T-helper 22 cell (primary cell): ENCODE measurements around the gene SELENOP.

Source experiments
- DNase-seq: peaks from one replicate; pipeline ENCODE4 v3.0.0-alpha.2; 2020; ENCODE audit warnings: low read depth

The SELENOP gene

DNA sequence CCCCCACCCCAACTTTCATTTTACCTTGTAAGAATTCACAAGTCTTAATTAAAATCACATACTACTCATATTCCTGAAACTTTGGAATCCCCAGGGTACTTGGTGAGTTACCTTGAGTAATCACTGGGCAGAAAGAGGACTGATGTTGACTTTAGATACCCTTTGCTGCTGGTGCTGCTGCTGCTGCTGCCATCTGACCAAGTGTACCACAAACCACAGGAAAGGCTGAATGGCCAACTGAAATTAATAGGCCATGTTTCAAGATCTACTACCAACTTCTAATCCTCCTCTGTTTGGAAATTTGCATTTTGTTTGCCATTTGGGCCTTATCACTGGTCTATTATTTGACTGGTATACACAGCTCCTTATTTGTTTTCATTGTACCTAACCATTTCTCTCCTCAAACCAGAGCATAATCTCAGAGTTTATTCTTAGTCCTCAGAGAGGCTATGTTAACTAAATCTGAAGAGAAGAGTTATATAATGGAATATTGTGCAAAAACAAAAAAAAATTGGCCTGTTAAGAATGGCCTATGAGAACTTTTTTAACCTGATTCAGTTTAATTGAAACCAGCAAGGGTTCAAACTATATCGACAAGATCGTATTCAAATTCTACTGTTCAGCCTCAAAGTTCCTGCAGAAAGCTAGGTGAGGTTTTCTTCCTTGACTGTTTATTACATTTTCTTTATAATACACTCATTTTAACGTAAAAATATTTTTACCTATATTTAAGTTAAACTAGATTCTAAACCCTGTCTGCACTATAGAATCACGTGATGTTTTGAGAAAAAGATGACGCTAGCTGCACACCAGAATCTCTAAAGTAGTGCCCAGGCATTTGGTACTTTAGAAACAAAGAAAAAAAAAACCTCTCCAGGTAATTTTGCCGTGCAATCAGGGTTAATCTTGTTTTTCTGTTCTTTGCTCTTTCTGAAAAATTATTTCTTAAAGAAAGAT lies 13.1 kb downstream of the SELENOP start:
- DNase-seq: no peak

DNA sequence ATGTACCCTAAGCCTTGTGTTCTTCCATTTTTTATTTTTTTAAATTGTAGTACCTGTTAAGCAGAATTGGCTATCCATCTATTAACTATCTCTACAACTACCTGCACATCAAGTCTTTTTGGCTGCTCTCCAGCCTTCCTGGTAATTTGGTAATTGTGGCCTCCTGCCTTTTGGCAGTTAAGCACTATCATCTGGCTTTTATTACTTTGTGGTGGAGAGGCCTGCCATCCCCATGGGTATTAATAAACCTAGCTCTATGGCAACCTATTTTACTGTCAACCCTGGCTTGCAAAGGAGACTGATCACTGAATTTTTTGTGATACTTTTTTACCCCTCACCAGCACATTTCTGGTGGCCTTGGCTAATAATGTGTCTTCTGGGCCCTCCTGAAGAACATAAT lies 20.5 kb downstream of the SELENOP start:
- no peak for DNase-seq

DNA sequence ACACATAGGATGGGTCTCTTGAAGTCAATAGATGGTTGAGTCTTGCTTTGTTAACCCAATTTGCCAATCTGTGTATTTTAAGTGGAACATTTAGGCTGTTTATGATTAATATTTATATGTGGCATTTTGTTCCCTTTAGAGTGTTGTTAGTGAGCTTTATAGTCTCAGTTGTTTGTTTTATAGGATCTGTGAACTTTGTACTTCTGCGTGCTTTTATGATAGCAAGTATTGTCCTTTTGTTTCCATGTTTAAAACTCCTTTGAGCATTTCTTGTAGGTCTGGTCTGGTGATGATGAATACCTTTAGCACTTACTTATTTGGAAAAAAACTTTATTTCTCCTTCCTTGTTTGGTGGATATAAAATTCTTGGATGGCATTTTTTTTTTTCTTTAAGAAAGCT lies 23.8 kb downstream of the SELENOP start:
- DNase-seq: no peak

DNA sequence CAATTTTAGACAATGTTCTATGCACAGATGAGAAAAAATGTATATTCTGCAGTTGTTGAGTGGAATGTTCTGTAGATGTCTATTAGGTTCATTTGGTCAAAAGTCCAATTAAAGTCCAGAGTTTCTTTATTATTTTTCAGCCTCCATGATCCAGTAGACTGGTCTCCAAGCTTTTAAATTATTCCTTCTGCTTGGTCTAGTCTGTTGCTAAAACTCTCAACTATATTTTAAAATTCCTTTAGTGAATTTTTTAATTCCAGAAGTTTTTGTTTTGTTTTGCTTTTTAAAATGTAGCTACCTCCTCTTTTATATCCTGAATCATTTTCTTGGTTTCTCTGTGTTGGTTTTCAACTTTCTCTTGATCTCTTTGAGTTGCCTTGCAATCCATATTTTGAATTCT lies 24.6 kb downstream of the SELENOP start:
- DNase-seq: no peak

DNA sequence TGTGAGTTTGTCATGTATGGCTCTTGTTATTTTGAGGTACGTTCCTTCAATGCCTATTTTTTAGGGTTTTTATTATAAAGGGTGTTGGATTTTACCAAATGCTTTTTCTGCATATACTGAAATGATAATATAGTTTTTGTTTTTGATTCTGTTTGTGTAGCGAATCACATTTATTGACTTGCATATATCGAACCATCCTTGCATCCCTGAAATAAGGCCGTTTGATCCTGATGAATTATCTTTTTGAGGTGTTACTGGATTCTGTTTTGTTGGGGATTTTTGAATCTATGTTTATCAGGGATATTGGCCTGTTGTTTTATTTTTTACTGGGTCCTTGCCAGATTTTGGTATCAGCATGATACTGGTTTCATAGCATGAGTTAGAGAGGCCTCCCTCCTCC lies 25.9 kb downstream of the SELENOP start:
- no peak for DNase-seq

DNA sequence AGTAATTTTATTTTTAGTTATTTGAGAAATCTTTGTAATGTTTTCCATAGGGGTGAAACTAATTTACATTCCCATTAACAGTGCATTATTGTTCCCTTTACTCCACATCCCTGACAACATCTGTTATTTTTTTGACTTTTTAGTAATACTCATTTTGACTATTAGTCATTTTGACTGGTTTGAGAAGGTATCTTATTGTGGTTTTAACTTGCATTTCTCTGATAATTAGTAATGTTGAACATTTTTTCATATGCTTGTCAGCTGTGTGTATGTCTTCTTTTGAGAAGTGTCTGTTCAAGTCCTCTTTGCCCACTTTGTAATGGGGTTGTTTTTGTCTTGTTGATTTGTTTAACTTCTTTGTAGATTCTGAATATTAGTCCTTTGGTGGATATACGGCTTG lies 27.6 kb downstream of the SELENOP start:
- DNase-seq: no peak

DNA sequence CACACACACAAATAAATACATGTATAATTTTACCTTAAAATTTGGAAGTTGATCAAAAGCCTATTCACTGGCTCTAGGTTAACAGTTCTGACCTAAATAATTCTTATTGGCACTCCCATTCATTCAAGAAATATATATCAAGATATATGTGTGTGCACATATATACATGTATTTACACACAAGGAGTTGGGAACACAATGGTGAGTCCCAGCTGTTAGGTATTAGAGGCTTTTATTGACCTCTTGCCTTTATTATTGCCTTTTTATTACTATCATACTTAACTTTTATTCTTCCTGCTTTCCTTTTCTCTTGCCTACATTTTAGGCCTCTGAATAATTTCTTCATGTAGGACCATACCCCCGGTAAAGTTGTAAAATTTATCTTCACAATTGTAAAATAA lies 30.1 kb downstream of the SELENOP start:
- no peak for DNase-seq

DNA sequence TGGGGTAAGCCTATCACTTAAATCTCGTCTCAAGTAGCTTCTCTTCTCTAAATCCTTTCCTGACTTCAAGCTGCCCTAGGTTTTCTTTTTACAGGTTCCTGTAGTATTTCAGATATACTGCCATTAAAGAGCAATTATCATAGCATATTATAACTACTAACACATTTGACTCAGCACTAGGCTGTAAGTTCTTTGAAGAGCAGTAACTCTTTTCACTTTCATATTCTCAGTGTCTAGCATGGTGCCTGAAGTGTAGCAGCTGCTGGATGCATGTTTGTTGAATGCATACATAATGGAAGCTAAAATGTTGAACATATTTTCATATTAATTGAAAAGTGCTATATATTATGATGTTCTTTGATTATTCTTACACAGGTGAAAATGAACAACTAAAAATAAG lies 32.6 kb downstream of the SELENOP start:
- no peak for DNase-seq

DNA sequence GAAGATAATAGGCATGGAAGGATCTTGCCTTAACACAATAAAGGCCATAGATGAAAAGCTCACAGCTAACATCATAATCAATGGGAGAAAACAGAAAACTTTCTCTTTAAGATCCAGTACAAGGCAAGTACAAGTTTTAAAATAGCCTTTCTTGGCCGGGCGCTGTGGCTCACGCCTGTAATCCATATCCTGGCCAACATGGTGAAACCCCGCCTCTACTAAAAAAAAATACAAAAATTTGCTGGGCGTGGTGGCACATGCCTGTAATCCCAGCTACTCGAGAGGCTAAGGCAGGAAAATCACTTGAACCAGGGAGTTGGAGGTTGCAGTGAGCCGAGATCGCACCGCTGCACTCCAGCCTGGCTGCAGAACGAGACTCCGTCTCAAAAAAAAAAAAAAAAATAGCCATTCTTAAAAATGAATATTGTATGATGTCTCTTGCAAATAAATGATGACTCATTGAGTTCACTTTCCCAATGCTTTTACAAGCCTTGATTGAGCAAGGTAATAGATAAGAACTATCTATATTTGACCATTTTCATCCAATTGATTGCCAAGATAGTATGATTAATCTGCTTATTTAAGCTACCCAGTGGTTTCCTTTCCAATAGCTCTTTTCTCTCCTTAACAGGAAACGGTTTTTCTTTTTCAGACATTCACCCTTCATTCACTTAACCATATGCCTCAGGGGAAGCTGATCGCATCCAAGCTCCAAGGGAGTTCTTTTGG lies 39.3 kb downstream of the SELENOP start:
- DNase-seq: no peak

DNA sequence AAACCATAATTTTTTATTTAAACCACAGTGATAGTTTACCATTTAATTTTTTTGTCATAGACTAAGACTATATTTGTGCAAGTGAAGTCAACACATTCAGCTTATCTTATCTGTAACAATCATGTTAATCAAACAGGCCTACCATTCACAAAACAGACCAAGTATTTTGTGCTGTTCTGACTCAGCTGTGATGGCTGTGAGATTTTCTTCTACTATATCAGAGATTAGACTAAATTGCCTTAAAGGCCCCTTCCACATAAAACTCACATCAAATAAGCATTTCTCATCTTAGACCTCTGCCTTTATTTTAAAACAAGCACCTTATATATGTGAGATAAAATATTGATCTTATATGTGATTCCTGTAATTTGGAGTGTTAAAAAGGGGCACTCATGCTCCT lies 41.7 kb downstream of the SELENOP start:
- no peak for DNase-seq

DNA sequence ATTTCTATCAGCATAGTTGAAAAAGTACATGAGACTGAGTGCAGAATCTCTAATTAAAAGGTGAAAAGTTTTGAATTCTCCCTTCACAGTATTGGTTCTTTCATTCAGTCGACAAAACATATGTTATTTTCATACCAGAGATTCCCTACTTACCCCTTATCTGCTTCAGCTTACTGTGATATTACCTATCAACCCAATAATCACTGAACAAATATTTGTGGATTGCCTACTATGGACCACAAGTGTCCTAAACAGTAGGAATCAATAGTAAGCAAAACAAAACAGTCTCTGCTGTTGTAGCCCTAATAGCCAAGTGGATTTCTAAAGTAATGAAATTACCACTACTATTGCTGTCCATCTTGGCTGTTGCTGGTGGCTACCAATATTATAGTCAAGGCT lies 43.6 kb downstream of the SELENOP start:
- no peak for DNase-seq

DNA sequence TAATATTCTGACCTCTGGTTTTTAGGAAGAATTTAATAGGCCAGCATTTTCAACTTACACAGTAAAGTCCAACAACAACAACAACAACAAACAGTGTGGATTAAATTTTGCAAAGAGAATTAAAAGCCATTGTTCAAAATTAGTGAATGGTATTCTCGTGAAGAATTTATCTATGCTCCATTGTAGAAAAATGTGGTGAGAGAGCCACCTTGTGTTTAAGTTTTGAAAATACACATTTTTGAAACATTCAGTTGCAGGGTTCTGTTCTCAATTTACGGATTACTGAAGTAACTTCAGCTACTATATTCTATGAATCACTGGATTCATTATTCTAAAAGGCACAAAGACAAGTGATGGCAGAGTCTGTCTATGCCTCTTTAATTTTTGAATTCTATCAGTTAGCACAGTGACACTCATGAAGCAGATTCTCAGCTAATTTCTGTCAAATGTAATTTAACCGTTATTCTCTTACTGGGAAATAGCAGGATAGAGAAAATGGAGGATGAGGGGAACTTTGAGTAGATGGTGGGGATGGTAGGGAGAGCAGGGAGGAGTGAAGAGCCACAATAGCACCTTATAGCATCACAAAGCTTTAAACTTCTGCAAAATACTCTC lies 44.1 kb downstream of the SELENOP start:
- DNase-seq: no peak

DNA sequence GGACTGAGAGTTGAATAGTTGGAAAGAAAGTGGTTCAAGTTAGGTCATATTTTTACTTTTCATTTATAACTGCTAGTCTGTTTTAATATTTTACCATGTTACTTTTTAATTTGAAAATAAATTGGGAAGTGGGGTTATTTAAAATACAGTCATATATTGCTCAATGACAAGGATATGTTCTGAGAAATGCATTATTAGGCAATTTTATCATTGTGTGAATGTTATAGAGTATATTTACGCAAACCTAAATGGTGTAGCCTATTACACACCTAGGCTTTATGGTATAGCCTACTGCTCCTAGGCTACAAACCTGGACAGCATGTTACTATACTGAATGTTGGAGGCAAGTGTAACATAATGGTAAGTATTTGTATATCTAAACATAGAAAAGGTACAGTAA lies 49.9 kb downstream of the SELENOP start:
- DNase-seq: no peak

DNA sequence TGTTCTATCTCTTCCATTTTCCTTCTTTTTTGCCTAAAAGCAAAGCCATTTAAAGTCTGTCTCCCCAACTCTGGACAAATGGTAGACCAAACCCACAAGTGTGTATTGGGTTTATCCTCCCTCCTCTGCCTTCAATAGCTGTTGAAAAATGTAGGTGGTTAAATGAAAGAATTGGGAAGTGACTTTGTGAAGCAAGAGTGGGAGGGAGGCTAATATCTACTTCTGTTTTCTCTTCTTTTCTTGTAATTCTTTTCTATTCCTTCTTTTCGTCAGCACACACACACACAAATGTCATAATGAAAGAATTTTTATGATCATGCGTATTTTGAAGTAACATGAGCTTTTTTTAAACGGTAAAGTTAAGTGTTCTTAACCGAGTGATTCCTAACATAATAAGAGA lies 51.3 kb downstream of the SELENOP start:
- no peak for DNase-seq

DNA sequence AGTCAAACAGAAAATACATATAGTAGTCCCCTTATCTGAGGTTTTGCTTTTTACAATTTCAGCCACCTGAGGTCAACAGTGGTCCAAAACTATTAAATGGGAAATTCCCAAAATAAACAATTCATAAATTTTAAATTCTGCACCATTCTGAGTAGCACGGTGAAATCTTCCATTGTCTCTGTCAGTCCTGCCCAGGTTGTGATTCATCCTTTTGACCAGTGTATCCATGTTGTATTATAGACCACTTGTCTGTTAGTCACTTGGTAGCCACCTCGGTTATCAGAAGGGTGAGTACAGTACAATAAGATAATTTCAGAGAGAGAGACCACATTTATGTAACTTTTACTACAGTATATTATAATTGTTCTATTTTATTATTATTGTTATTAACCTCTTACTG lies 52.2 kb downstream of the SELENOP start:
- DNase-seq: no peak

DNA sequence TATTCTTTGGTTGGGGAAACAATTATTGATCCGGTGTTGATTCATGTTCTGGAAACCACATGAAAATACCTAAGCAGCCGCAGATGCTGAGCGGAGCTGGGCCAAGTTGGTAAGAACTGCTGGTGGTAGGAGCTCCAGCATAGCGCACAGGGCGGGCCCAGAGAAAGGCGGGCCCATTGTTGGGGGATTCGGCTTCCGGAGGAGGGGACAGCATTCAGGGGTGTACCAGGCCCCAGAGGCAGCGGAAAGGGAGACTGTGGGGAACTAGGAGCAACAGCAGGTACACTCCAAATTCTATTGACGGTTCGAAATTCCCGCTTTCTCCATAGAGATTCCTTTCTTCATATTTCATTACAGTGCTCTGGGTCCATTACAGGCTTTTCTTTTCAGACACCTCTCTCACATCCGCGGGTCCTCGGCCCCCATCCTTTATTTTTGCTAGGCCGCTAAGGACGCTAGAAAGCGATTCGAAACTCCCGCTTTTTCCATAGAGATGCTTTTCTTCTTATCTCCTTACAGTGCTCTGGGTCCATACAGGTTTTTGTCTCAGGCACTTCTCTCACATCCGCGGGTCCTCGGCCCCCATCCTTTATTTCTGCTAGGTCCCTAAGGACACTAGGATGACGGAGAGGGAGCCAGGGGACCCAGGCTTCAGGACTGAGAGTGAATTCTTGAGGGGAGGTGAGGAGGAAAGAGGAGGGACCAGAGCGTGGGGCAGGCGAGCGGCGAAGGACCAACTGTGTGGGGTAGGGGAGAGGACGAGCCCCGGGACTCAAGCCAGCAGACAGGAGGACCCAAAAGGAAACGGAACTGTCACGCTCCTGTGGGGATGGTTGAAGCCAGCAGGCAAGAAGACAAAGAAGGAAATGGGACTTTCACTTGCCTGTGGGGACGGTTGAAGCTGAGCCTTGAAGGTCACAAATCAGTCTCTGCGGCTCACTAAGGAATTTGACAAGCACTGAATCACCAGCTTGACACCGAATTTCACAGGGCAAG lies 54.8 kb downstream of the SELENOP start, which contains the start of gene CCDC152:
TSS of gene CCDC152 (plus strand) at position 213 of the 996 bp plus-strand sequence. CDS start 2,304 bp downstream, outside the sequence.
- peak; percentile 1 for DNase-seq

DNA sequence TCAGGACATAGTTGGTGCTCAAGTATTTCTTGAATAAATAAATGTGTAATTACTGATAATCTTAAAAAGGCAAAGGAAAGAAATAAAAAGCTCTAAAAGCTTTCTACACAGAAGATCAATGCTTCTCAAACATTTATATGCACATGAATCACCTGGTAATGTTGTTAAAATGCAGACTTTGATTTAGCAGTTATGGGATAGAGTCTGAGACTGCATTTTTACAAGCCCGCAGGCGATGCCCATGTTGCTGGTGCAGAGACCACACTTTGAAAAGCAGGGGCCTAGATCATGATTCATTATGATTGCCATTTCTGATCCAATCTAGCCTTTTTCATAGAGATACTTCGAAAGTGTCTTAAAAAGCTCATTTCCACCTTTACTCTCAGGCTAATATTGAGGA lies 58.6 kb downstream of the SELENOP start:
- DNase-seq: no peak

DNA sequence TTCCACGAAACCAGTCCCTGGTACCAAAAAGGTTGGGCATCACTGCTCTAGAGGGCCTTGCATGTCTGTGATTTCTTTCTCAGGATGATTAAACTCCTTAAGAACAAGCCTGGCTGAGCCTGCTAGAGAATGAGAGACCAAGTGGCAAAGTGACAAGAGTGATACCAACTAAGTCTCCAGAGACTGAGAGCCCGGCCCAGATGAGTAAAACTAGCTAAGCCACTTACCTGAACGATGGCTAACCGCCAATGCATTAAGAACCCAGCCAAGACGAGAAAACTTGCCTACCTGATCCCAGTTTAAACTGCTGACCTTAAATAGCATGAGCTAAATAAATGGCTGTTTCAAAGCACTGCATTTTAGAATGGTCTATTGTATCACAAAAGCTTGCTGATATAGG lies 60.6 kb downstream of the SELENOP start:
- DNase-seq: no peak

DNA sequence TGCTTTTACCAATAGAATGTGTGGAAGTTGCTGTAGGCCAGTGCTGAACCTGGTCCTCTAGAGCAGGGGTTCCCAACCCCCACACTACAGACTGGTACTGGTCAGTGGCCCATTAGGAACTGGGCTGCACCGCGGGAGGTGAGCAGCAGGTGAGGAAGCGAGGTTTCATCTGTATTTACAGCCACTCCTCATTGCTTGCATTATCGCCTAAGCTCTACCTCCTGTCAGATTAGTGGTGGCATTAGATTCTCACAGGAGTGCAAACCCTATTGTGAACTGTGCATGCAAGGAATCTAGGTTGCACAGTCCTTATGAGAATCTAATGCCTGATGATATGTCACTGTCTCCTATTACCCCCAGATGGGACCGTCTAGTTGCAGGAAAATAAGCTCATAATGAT lies 61.2 kb downstream of the SELENOP start:
- no peak for DNase-seq
